K562 (cell line): Measurements from ENCODE around the gene PLEKHM3. TPM values are rescaled to one million over a fixed set of nuclear protein-coding genes. Genes with fewer than 3 reads are reported as not detected.

Experiments used
- ATAC-seq: fragments of 200-7000 bp; cut with Tn5 transposase; 3 replicates; pipeline ENCODE4 v1.9.1; 2020; ENCODE audit warnings: moderate library complexity
- BruUV-seq: library from RNA; stranded (reverse); fragments of 400-500 nt; replicated peaks from 2 replicates; lab custom pipeline; 2021; lab: Mats Ljungman, UMichigan
- CTCF ChIA-PET: fragments of 300-600 bp; formaldehyde crosslinking; extraction: SDS; loops from one replicate; lab custom pipeline; 2021; ENCODE audit warnings: low intra/inter-chr PET ratio; lab: Yijun Ruan, JAX
- POLR2A ChIA-PET: fragments of 300-600, 350-650 bp; sonication (Branson Sonifier 250); formaldehyde crosslinking; extraction: SDS; loops from one replicate; lab custom pipeline; 2021; ENCODE audit warnings: antibody characterized with exemption, inconsistent platforms; lab: Yijun Ruan, JAX
- DNase-seq, 4 experiments: peaks; one replicate each; pipeline versions ENCODE4 v3.0.0 to v3.0.0-alpha.2; 2011 to 2018; ENCODE audit warnings: low spot score in 3 of 4, mixed read lengths in 3 of 4; ENCODE audit errors: extremely low read depth in 1 of 4
- FAIRE-seq: peaks from 2 replicates; lab custom pipeline; 2011; peaks lifted over from hg19 to GRCh38; lab: Jason Lieb, UNC
- H2AFZ ChIP-seq: 2 replicates; pipeline ENCODE4 v1.6.0; 2011; ENCODE audit warnings: low read depth, low read length, control low read depth, inconsistent platforms
- H3K27ac ChIP-seq: fragments of 200-600 bp; 3 replicates; pipeline ENCODE4 v1.8.0; 2011; ENCODE audit warnings: low read depth, mild to moderate bottlenecking, control low read depth, inconsistent platforms, low read length, moderate library complexity, mixed read lengths; ENCODE audit errors: extremely low read depth
- H3K27me3 ChIP-seq, 2 experiments: fragments of 300-600 bp in 1 of 2; 2 replicates in 1 of 2; 3 replicates in 1 of 2; pipeline versions ENCODE4 v1.6.0 to v1.8.0; 2011; ENCODE audit warnings: inconsistent platforms in 2 of 2, low read length in 2 of 2, mild to moderate bottlenecking in 1 of 2, mixed read lengths in 1 of 2, moderate library complexity in 1 of 2; ENCODE audit not compliant: control insufficient read depth in 2 of 2, insufficient read depth in 2 of 2
- H3K36me3 ChIP-seq: fragments of 300-600 bp; 3 replicates; pipeline ENCODE4 v1.8.0; 2011; ENCODE audit warnings: mild to moderate bottlenecking, low read length, inconsistent platforms; ENCODE audit not compliant: control insufficient read depth, insufficient read depth
- H3K4me1 ChIP-seq, 2 experiments: fragments of 200-600 bp in 1 of 2; replicated peaks in 1 of 2; 2 replicates in 1 of 2; 3 replicates in 1 of 2; pipeline versions ENCODE4 v1.5.1 to v1.8.0; 2011; ENCODE audit warnings: inconsistent platforms in 2 of 2, low read length in 2 of 2, mild to moderate bottlenecking in 1 of 2, mixed read lengths in 1 of 2, moderate library complexity in 1 of 2; ENCODE audit not compliant: control insufficient read depth in 2 of 2, insufficient read depth in 2 of 2
- H3K4me2 ChIP-seq: 2 replicates; pipeline ENCODE4 v1.6.1; 2011; ENCODE audit warnings: low read length, control low read depth, inconsistent platforms, mixed read lengths; ENCODE audit not compliant: insufficient read depth
- H3K4me3 ChIP-seq: fragments of 200-600 bp; sonication (generic), shearing (Covaris generic); 2 replicates; pipeline ENCODE4 v1.5.1; 2016; ENCODE audit warnings: control low read depth, inconsistent platforms
- H3K79me2 ChIP-seq: fragments of 200-600 bp; 3 replicates; pipeline ENCODE4 v1.8.0; 2011; ENCODE audit warnings: low read length, inconsistent platforms; ENCODE audit not compliant: control insufficient read depth, insufficient read depth
- H3K9ac ChIP-seq, 2 experiments: 2 replicates each; pipeline versions ENCODE4 v1.6.0 to v1.6.1; 2011; ENCODE audit warnings: low read depth in 2 of 2, low read length in 2 of 2, control low read depth in 1 of 2, inconsistent platforms in 1 of 2, mild to moderate bottlenecking in 1 of 2, mixed read lengths in 1 of 2; ENCODE audit not compliant: insufficient read depth in 1 of 2
- H3K9me1 ChIP-seq: one replicate; pipeline ENCODE4 v1.6.0; 2011; ENCODE audit warnings: inconsistent platforms, mild to moderate bottlenecking, low read length, moderate library complexity; ENCODE audit not compliant: control insufficient read depth, insufficient read depth
- H3K9me3 ChIP-seq: replicated peaks from 2 replicates; pipeline ENCODE4 v1.5.1; 2011; ENCODE audit warnings: low read depth, low read length, inconsistent platforms; ENCODE audit not compliant: control insufficient read depth, insufficient read depth
- H4K20me1 ChIP-seq: replicated peaks from 2 replicates; pipeline ENCODE4 v1.6.1; 2011; ENCODE audit warnings: low read length, inconsistent platforms, mixed read lengths; ENCODE audit not compliant: control insufficient read depth, insufficient read depth
- E2F5 ChIP-seq: sonication (generic); formaldehyde crosslinking; IDR thresholded peaks from 2 replicates; pipeline ENCODE4 v1.8.0; 2022; ENCODE audit warnings: mild to moderate bottlenecking, missing genetic modification reagents
- SOX6 ChIP-seq: fragments of 450-650 bp; IDR thresholded peaks from 2 replicates; pipeline ENCODE4 v1.6.1; 2014; ENCODE audit warnings: mild to moderate bottlenecking
- TEAD4 ChIP-seq, 2 experiments: sonication (generic) in 1 of 2; formaldehyde crosslinking in 1 of 2; IDR thresholded peaks; 2 replicates each; pipeline versions ENCODE4 v1.6.1 to v1.8.0; 2012 to 2022; ENCODE audit warnings: borderline replicate concordance in 1 of 2, inconsistent platforms in 1 of 2, low read length in 1 of 2, mild to moderate bottlenecking in 1 of 2, missing genetic modification reagents in 1 of 2
- WGBS: fragments of 100-300 bp; shearing (Covaris generic); methylation state at CpG from one replicate; pipeline ENCODE4 v1.1.6; 2016; ENCODE audit warnings: low coverage, mixed read lengths; ENCODE audit not compliant: insufficient coverage; ENCODE audit errors: missing lambda C conversion rate; 5-methylcytosine and 5-hydroxymethylcytosine counted together
- in situ Hi-C: fragments of 300-500 bp; cut with MboI; formaldehyde crosslinking; loops from 4 replicates; pipeline ENCODE4 v1.15.0; 2018; ENCODE audit warnings: inconsistent platforms, mixed read lengths
- intact Hi-C: fragments of 100-400 bp; cut with micrococcal nuclease; formaldehyde crosslinking; loops from 2 replicates; pipeline ENCODE4 v1.14.2; 2022
- polyA plus RNA-seq, 8 experiments: library from polyadenylated mRNA; depleted of rRNA in 4 of 8; stranded (reverse) in 5 of 8; unstranded in 3 of 8; fragments of >200 nt; fragmentation: Nextera tagmentation in 2 of 8; fragmentation: Illumina TruSeq in 1 of 8; extraction: Ambion mirVana in 2 of 8; extraction: Trizol in 1 of 8; gene quantifications; 2 replicates each; pipeline versions ENCODE4 v1.2.1 to v1.2.3, GENCODE V29; 2011 to 2014; ENCODE audit warnings: inconsistent platforms in 1 of 8, missing spikeins in 1 of 8
- total RNA-seq, 7 experiments: library from RNA; depleted of rRNA in 6 of 7; stranded (reverse); fragments of >200 nt in 6 of 7; fragmentation: Illumina TruSeq in 2 of 7; extraction: Trizol in 2 of 7; gene quantifications; 2 replicates each; pipeline versions ENCODE4 v1.2.1 to v1.2.3, GENCODE V29; 2011 to 2021; ENCODE audit warnings: low replicate concordance in 1 of 7

PLEKHM3 gene
- total and polyA plus RNA-seq, 9 of the 15 experiments (the other 6 are each of a cell fraction or from before 2014, with no cell fraction given), result 0.24 to 1.6 (median 1.0) TPM

- 29% methylated on average over 4 of the region's 4 CpGs for WGBS
- Histone ChIP-seq H3K9ac (no peak overlapping the region), H3K4me3 (no peak overlapping the region), H3K27me3 (no peaks in the 10 kb centered on the region)
- TF ChIP-seq SOX6, result peak; percentile 28; the same call in 1 of the 2 replicates
- TF ChIP-seq TEAD4 (IDR thresholded peaks at IDR 0.05; ENCODE audit: low read length), result peak; percentile 17; the same call in 1 of the 2 replicates
- TF ChIP-seq TEAD4 (CRISPR knock-in tag; IDR thresholded peaks at IDR 0.05; ENCODE audit: borderline replicate concordance), result no peak
- TF ChIP-seq E2F5 (CRISPR knock-in tag), result no peak
- TF ChIP-seq, all 486 proteins: peak for 2
- no peaks in the 10 kb centered on the region for H3K79me2 ChIP-seq
- ATAC-seq, result peak; percentile 49; the same call in 2 of the 3 replicates
- H3K4me1 ChIP-seq, result peaks cover 3 to 4% of the 10 kb centered on the region in 2 experiments; a peak in 4 of 5 replicates
- no peak for FAIRE-seq
- H3K27ac ChIP-seq, result no peak overlapping the region
- DNase-seq, result peak in 2 of 4 experiments; percentile 9 to 12
- H2AFZ ChIP-seq, result peak overlapping the region; percentile 66
- BruUV-seq, result no TSS peak
- H3K36me3 ChIP-seq, result no peaks in the 10 kb centered on the region
- in situ Hi-C loops (no loop called here), intact Hi-C loops (no loop called here)
- no peak overlapping the region for H3K4me2 ChIP-seq
- H4K20me1 ChIP-seq, result no peaks in the 10 kb centered on the region
- ChIA-PET CTCF (no interaction called here), POLR2A (no interaction called here)
- no peaks in the 10 kb centered on the region for H3K9me1 ChIP-seq
- H3K9me3 ChIP-seq, result no peaks in the 10 kb centered on the region
These were observed 98.4 kb downstream of the PLEKHM3 start for GRCh38 chr2:207926989-207927300.
